ENCODE data around the gene TMEM255A. TPM values are rescaled to one million over a fixed set of nuclear protein-coding genes. Genes with fewer than 3 reads are reported as not detected.
A peak's percentile ranks its signal among the peaks of the same experiment; 100 is the strongest.

Gene TMEM255A
- total RNA-seq, 1 donor from 2014 or later = 3.5 TPM

DNA sequence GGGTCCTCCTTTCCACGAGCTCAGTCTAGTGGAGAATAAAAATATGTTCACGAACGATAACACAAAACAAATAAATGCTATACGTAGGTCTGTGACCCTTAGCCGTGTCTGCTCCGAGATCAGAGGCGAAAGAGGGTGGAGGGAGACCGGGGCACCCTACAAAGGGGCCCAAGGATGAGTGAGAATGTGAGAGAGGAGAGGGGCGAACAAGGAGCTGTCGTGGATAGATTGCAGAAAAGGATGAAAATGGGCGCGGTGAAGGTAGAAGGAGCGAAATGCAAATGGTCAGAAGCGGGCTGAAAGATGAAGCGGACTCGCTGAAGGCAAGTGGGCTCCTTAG is 66.9 kb downstream of the TMEM255A start:
- H2AFZ ChIP-seq (replicated peaks) = peak overlapping the region; percentile 97
- H3K27ac Mint-ChIP-seq = peak overlapping the region; percentile 74

DNA sequence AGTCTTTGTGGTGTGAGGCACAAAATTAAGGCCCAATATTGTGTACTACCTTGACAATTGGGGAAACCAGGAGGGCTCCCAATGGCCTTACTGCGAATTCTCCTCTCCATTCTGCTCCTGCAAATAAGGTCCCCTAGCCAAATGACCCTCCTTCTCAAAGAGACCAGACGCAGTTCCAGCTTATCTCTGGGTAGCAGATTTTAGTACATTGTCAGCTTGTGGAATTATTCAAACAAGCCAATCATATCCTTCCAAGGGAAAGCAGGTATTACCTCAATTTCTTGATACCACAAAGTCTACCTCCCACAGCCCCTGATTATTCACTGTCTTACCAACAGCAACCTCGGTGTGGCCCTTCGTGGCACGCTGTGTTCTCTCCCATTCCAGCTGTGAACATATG is 68.4 kb downstream of the TMEM255A start:
- no peaks in the 10 kb centered on the region for H3K4me1 ChIP-seq
- Mint-ChIP-seq H3K4me3 (no peak overlapping the region), H3K36me3 (no peaks in the 10 kb centered on the region), H3K27me3 (ENCODE audit: insufficient read depth, low read depth) (no peaks in the 10 kb centered on the region), H3K9me3 (no peaks in the 10 kb centered on the region), H3K4me1 (peaks cover 6% of the 10 kb centered on the region), H3K27ac (no peak overlapping the region)
- H3K9me3 ChIP-seq (ENCODE audit: low read depth) = no peaks in the 10 kb centered on the region
- H3F3A ChIP-seq (ENCODE audit: low read depth) = peaks cover 7% of the 10 kb centered on the region
- DNase-seq (ENCODE audit: low spot score) = no peak
- H3K36me3 ChIP-seq = no peaks in the 10 kb centered on the region
- H3K27me3 ChIP-seq = peaks cover 24% of the 10 kb centered on the region
- H3K9ac ChIP-seq = no peak overlapping the region
- TF ChIP-seq, protein P1, sequence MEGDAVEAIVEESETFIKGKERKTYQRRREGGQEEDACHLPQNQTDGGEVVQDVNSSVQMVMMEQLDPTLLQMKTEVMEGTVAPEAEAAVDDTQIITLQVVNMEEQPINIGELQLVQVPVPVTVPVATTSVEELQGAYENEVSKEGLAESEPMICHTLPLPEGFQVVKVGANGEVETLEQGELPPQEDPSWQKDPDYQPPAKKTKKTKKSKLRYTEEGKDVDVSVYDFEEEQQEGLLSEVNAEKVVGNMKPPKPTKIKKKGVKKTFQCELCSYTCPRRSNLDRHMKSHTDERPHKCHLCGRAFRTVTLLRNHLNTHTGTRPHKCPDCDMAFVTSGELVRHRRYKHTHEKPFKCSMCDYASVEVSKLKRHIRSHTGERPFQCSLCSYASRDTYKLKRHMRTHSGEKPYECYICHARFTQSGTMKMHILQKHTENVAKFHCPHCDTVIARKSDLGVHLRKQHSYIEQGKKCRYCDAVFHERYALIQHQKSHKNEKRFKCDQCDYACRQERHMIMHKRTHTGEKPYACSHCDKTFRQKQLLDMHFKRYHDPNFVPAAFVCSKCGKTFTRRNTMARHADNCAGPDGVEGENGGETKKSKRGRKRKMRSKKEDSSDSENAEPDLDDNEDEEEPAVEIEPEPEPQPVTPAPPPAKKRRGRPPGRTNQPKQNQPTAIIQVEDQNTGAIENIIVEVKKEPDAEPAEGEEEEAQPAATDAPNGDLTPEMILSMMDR (IDR thresholded peaks at IDR 0.05) = no peak
- TF ChIP-seq EZH2 (IDR thresholded peaks at IDR 0.05) (no peak), EZH2phosphoT487 (IDR thresholded peaks at IDR 0.05) (no peak)
- no peak overlapping the region for H3K4me2 ChIP-seq
- H3K79me2 ChIP-seq (ENCODE audit: low read depth) = peaks cover 15% of the 10 kb centered on the region
- no peaks in the 10 kb centered on the region for H4K20me1 ChIP-seq (ENCODE audit: low read depth)
- no peak overlapping the region for H2AFZ ChIP-seq (replicated peaks)
- H3K4me3 ChIP-seq = no peak overlapping the region
- no peak overlapping the region for H3K27ac ChIP-seq

More for the DNA sequence above, 66.9 kb downstream of the TMEM255A start:
- Histone ChIP-seq H3K9ac (no peak overlapping the region), H3K27me3 (peaks cover 39% of the 10 kb centered on the region), H3K4me2 (peak overlapping the region; percentile 64), H3K79me2 (ENCODE audit: low read depth) (peaks cover 15% of the 10 kb centered on the region), H3K9me3 (ENCODE audit: low read depth) (no peaks in the 10 kb centered on the region), H3K4me3 (peak overlapping the region; percentile 66), H3F3A (ENCODE audit: low read depth) (peaks cover 7% of the 10 kb centered on the region), H3K27ac (no peak overlapping the region), H3K4me1 (no peaks in the 10 kb centered on the region), H4K20me1 (ENCODE audit: low read depth) (no peaks in the 10 kb centered on the region), H3K36me3 (no peaks in the 10 kb centered on the region)
- Mint-ChIP-seq H3K36me3 (no peaks in the 10 kb centered on the region), H3K4me1 (peaks cover 6% of the 10 kb centered on the region), H3K4me3 (peak overlapping the region; percentile 91), H3K9me3 (no peaks in the 10 kb centered on the region), H3K27me3 (ENCODE audit: insufficient read depth, low read depth) (no peaks in the 10 kb centered on the region)
- DNase-seq (ENCODE audit: low spot score) = no peak
- TF ChIP-seq, protein P1 (IDR thresholded peaks at IDR 0.05) = no peak
- no peak for TF ChIP-seq EZH2 (IDR thresholded peaks at IDR 0.05)

DNA sequence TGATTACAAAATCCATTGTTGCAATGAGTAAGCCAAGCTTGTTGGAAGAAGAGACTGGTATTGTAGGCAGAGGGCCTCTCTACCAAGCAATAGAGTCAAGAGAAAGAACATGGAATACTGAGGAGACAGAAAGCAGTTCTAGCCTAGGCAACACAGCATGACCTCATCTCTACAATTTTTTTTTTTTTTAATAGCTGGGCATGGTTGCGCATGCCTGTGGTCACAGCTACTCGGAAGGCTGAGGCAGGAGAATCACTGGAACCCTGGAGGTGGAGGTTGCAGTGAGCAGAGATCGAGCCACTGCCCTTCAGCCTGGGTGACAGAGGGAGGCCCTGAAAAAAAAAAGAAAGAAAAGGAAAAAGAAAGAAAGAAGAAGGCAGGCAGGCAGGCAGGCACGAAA is 72.3 kb downstream of the TMEM255A start:
- H3K4me1 Mint-ChIP-seq = peaks cover 4% of the 10 kb centered on the region
- Histone ChIP-seq H3K27me3 (no peaks in the 10 kb centered on the region), H3K79me2 (ENCODE audit: low read depth) (peaks cover 12% of the 10 kb centered on the region), H3K9me3 (ENCODE audit: low read depth) (no peaks in the 10 kb centered on the region), H3K27ac (no peak overlapping the region), H2AFZ (replicated peaks) (no peak overlapping the region), H3F3A (ENCODE audit: low read depth) (no peaks in the 10 kb centered on the region), H3K36me3 (no peaks in the 10 kb centered on the region), H3K4me3 (no peak overlapping the region), H3K4me2 (no peak overlapping the region), H3K4me1 (no peaks in the 10 kb centered on the region), H4K20me1 (ENCODE audit: low read depth) (no peaks in the 10 kb centered on the region), H3K9ac (no peak overlapping the region)
- H3K27me3 Mint-ChIP-seq (ENCODE audit: insufficient read depth, low read depth) = no peaks in the 10 kb centered on the region
- no peaks in the 10 kb centered on the region for H3K36me3 Mint-ChIP-seq
- no peak for TF ChIP-seq EZH2 (IDR thresholded peaks at IDR 0.05)
- TF ChIP-seq, protein P1 (IDR thresholded peaks at IDR 0.05) = no peak
- no peak for TF ChIP-seq EZH2phosphoT487 (IDR thresholded peaks at IDR 0.05)
- no peak overlapping the region for H3K4me3 Mint-ChIP-seq
- no peak overlapping the region for H3K27ac Mint-ChIP-seq
- peaks cover 3% of the 10 kb centered on the region for H3K9me3 Mint-ChIP-seq
- DNase-seq (ENCODE audit: low spot score) = no peak

Measured in neural progenitor cell (in vitro differentiated cells).